ENCODE results near the gene SLC25A5. TPM values are rescaled to one million over a fixed set of nuclear protein-coding genes. Genes with fewer than 3 reads are reported as not detected.

SLC25A5 gene
- total RNA-seq, 1 experiment from 2014 or later = 573 TPM

GRCh38 chrX:119518371-119518770 lies 50.1 kb downstream of the SLC25A5 start (continued):
- TF ChIP-seq, protein P1, sequence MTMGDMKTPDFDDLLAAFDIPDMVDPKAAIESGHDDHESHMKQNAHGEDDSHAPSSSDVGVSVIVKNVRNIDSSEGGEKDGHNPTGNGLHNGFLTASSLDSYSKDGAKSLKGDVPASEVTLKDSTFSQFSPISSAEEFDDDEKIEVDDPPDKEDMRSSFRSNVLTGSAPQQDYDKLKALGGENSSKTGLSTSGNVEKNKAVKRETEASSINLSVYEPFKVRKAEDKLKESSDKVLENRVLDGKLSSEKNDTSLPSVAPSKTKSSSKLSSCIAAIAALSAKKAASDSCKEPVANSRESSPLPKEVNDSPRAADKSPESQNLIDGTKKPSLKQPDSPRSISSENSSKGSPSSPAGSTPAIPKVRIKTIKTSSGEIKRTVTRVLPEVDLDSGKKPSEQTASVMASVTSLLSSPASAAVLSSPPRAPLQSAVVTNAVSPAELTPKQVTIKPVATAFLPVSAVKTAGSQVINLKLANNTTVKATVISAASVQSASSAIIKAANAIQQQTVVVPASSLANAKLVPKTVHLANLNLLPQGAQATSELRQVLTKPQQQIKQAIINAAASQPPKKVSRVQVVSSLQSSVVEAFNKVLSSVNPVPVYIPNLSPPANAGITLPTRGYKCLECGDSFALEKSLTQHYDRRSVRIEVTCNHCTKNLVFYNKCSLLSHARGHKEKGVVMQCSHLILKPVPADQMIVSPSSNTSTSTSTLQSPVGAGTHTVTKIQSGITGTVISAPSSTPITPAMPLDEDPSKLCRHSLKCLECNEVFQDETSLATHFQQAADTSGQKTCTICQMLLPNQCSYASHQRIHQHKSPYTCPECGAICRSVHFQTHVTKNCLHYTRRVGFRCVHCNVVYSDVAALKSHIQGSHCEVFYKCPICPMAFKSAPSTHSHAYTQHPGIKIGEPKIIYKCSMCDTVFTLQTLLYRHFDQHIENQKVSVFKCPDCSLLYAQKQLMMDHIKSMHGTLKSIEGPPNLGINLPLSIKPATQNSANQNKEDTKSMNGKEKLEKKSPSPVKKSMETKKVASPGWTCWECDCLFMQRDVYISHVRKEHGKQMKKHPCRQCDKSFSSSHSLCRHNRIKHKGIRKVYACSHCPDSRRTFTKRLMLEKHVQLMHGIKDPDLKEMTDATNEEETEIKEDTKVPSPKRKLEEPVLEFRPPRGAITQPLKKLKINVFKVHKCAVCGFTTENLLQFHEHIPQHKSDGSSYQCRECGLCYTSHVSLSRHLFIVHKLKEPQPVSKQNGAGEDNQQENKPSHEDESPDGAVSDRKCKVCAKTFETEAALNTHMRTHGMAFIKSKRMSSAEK (CRISPR knock-in tag; IDR thresholded peaks at IDR 0.05; ENCODE audit: borderline replicate concordance) = no peak
- TF ChIP-seq TCF7 (CRISPR knock-in tag; IDR thresholded peaks at IDR 0.05; ENCODE audit: low read depth) = no peak
- TF ChIP-seq, protein P2, sequence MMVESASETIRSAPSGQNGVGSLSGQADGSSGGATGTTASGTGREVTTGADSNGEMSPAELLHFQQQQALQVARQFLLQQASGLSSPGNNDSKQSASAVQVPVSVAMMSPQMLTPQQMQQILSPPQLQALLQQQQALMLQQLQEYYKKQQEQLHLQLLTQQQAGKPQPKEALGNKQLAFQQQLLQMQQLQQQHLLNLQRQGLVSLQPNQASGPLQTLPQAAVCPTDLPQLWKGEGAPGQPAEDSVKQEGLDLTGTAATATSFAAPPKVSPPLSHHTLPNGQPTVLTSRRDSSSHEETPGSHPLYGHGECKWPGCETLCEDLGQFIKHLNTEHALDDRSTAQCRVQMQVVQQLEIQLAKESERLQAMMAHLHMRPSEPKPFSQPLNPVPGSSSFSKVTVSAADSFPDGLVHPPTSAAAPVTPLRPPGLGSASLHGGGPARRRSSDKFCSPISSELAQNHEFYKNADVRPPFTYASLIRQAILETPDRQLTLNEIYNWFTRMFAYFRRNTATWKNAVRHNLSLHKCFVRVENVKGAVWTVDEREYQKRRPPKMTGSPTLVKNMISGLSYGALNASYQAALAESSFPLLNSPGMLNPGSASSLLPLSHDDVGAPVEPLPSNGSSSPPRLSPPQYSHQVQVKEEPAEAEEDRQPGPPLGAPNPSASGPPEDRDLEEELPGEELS (CRISPR knock-in tag; IDR thresholded peaks at IDR 0.05) = no peak
- TF ChIP-seq, protein P3, sequence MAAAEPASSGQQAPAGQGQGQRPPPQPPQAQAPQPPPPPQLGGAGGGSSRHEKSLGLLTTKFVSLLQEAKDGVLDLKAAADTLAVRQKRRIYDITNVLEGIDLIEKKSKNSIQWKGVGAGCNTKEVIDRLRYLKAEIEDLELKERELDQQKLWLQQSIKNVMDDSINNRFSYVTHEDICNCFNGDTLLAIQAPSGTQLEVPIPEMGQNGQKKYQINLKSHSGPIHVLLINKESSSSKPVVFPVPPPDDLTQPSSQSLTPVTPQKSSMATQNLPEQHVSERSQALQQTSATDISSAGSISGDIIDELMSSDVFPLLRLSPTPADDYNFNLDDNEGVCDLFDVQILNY (CRISPR knock-in tag; IDR thresholded peaks at IDR 0.05) = no peak
- no peak for TF ChIP-seq SMAD3 (CRISPR knock-in tag; IDR thresholded peaks at IDR 0.05; ENCODE audit: borderline replicate concordance)
- TF ChIP-seq KAT7 (CRISPR knock-in tag; IDR thresholded peaks at IDR 0.05; ENCODE audit: borderline replicate concordance) = no peak

Other genes with a start within 250 kb of the SLC25A5 start
- 177 to 196 TPM (median 193 TPM) in 3 replicates for gene PGRMC1, start 232.2 kb upstream of the SLC25A5 start, total RNA-seq (2021)
- gene SLC25A43, start 69.1 kb upstream of the SLC25A5 start, total RNA-seq (2021) = 4.5 to 6.1 TPM (median 5.3 TPM) in 3 replicates
- gene STEEP1, start 97.0 kb downstream of the SLC25A5 start, total RNA-seq (2021) = 24.2 to 25.8 TPM (median 25.5 TPM) in 3 replicates
- 39.3 to 43.3 TPM (median 43.0 TPM) in 3 replicates for gene UBE2A, start 106.1 kb downstream of the SLC25A5 start, total RNA-seq (2021)
- 13.0 to 15.0 TPM (median 13.6 TPM) in 3 replicates for gene NKRF, start 138.0 kb downstream of the SLC25A5 start, total RNA-seq (2021)
- gene SEPTIN6, start 224.7 kb downstream of the SLC25A5 start, total RNA-seq (2021) = 52.1 to 62.9 TPM (median 53.6 TPM) in 3 replicates